ENCODE data around the gene REXO1.

Gene REXO1

DNA sequence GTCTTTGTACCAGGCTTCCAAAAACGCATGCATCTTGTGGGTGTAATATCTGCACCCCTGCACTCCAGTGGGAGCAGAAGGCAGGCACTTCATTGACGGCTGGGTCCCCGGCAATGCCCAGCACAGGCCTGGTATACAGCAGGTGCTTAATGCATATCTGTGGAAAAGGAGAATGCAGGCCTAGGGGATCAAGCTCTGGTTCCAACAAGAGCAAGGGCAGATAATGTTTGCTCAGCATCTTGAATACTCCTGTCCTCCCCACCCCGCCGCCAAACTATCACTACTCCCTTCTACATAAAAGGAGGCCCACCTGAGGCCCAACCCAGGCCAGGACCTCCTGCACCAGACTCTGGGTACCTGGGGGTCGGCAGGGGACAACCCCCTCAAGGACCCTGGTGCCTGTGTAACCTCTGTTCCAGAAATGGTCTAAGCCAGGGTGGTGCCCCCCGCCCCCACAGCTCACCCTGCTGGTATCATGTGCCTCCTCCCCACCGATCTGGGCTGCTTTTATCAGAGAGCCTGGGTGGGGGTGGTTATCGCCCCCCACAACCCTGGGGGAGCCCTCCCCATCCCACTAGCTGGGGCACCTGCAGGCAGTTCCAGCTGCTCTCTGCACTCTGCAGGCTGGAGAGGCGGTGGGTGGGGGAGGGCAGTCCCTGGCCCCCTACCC, 10.3 kb upstream of the REXO1 start:
- TF ChIP-seq, protein P1, sequence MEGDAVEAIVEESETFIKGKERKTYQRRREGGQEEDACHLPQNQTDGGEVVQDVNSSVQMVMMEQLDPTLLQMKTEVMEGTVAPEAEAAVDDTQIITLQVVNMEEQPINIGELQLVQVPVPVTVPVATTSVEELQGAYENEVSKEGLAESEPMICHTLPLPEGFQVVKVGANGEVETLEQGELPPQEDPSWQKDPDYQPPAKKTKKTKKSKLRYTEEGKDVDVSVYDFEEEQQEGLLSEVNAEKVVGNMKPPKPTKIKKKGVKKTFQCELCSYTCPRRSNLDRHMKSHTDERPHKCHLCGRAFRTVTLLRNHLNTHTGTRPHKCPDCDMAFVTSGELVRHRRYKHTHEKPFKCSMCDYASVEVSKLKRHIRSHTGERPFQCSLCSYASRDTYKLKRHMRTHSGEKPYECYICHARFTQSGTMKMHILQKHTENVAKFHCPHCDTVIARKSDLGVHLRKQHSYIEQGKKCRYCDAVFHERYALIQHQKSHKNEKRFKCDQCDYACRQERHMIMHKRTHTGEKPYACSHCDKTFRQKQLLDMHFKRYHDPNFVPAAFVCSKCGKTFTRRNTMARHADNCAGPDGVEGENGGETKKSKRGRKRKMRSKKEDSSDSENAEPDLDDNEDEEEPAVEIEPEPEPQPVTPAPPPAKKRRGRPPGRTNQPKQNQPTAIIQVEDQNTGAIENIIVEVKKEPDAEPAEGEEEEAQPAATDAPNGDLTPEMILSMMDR (IDR thresholded peaks at IDR 0.05; ENCODE audit: low read depth, low read length, missing control alignments) = no peak
- H3K4me3 ChIP-seq (replicated peaks; ENCODE audit: low read depth, low read length) = no peak overlapping the region
- DNase-seq (ENCODE audit: extremely low read depth, low read depth) = no peak

DNA sequence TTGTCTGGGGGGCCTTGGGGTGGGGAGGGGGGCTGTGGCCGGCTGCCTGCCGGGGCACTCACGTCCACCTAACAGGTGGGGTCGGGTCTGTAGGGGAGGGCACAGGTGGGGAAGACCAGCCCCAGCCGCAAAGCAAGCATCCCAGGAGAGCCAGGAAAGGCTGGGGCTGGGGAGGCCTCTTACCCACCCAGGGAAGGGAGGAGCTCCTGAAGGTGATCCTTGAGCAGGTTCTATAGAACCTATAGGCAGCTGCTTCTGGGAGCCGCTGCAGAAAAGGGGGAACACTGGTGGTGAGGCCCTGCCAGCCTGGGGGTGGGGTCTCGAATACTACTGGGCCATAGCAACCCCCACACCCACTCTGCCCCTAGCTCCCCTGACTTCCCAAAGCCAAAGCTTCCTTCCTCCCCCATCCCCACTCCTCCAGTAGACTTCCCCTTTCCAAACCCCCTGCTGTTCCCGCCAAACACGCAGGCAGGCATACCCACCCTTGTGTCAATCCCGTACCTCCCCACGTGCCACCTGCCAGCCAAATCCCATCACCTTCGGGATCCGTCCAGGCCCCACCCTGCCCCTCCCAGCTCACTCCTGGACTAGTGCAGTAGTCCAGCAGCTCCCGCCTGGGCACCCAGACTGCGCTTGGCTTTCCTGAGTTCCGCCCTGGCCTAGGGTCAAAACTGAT, 9.5 kb upstream of the REXO1 start:
- peak overlapping the region; percentile 45 for H3K4me3 ChIP-seq (replicated peaks; ENCODE audit: low read depth, low read length)
- DNase-seq (ENCODE audit: extremely low read depth, low read depth) = no peak
- TF ChIP-seq, protein P1 (IDR thresholded peaks at IDR 0.05; ENCODE audit: low read depth, low read length, missing control alignments) = no peak

DNA sequence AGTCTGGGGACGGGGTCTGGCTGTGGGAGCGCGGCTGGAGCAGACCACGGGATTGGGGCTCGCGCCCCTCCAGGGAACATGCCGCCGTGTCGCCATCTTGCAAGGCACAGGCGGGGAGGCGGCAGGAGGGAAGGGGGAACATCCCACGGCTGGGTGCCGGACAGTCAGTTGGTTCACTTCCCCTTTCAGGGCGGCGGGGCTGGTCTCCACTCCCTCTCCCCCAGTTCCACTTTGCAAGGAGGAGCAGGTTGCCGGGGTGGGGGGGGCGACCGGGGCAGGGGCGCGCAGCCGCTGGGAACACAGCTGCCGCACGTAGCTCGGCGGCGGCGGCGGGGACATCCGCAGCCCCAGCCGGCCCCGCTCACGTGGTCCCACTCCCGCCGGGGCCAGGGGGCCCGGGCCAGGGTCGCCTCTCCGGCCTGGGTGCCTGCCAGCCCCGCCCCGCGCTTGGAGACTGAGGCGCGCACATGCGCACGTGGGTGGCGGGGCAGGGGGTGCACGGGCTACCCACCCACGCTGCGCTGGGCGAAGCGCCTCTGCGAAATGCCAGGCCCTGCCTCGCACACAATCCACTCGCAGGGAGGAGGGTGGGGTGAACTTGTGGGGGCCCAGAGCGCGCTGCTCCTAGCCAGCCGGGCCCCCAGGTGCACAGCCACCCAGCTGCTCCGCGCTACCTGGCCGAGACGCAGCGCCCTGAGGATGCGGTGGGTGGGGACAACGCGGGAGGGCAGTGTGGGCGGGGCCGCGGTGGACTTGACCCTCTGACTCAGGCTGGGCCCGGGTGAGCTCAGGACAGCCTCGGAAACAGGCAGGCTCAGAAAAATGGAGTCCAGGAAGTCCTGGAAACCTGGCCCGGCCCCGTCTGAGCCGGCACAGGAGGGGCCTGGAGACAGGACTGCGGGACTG, 8.7 kb upstream of the REXO1 start:
- peak; percentile 36 for DNase-seq (ENCODE audit: extremely low read depth, low read depth)
- peak overlapping the region; percentile 45 for H3K4me3 ChIP-seq (replicated peaks; ENCODE audit: low read depth, low read length)
- TF ChIP-seq, protein P1 (IDR thresholded peaks at IDR 0.05; ENCODE audit: low read depth, low read length, missing control alignments) = no peak

DNA sequence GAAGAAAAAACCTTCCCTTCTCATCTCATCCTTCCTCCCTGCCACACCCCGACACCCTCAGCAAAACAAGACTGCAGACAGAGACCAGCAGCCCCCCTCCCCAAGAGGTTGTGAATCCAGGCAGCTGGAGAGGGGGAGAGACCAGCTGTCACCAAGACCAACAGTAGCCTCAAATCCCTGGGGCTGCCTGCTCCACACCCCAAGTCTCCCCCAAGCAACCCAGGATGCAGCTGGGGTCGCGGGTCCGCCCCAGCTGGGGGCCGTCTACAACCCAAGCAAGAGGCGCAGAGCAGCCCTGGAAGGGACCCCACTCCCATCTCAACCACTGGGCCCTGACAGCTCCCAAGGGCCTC, 8.0 kb upstream of the REXO1 start:
- TF ChIP-seq, protein P1 (IDR thresholded peaks at IDR 0.05; ENCODE audit: low read depth, low read length, missing control alignments) = no peak
- peak overlapping the region; percentile 45 for H3K4me3 ChIP-seq (replicated peaks; ENCODE audit: low read depth, low read length)

DNA sequence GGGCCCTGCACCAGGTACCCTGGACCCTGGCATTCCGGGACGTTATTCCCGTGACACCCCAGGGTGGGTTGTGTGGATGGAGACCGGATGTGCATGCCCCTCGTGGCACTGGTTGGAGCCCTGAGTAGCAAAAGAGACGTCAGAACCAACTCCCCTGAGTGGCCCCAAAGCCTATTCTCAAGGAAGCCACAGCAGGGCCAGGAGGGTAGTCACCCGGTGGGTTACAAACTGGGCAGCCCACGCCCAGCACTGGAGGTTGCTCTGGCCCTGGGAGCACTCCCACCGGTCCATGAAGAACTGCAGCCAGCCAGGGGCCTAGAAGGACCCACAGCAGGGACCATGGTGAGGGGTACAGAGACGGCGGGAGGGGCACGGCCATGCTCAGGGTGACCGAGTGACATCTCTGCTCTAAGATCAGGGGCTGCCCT, 7.6 kb upstream of the REXO1 start:
- peak overlapping the region; percentile 45 for H3K4me3 ChIP-seq (replicated peaks; ENCODE audit: low read depth, low read length)
- no peak for DNase-seq (ENCODE audit: extremely low read depth, low read depth)
- TF ChIP-seq, protein P1 (IDR thresholded peaks at IDR 0.05; ENCODE audit: low read depth, low read length, missing control alignments) = no peak

More for the DNA sequence above, 8.0 kb upstream of the REXO1 start:
- no peak for DNase-seq (ENCODE audit: extremely low read depth, low read depth)

DNA sequence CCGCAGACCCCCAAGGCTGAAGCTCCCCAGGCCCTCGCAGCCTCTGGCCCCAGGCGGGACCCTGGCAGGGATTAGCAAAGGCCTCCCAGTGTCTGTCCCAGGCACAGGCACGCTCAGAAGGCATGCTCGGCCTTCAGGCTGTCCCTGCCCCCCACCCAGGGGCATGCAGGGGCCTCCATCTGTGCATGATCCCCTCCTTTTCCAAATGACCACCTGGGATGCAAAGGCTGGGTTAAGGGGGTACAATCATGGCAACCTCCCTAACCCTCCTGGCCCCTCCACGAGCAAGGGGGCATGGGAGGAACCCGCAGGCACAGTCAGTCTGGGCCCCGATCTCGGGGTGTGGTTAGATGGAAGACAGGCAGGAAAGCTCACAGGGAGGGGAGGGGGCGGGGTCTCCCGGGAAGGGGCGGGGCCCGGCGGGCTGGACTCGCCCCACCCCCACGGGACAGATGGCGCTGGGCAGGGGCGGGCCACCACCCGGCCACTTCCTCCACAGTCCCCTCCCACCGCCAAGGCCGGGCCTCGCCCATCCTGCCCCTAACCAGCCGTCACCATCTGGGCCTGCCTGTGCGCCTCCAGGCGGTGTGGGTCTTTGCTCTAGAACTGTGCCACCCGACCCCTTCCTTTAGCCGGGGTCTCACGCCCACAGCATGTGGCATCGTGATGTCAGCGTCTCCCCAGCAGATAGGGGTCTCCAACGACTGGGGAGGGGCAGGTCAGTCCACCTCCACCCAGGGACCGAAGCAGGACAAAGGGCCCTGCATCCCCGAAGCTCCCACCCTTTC, 7.0 kb upstream of the REXO1 start:
- peak; percentile 59 for DNase-seq (ENCODE audit: extremely low read depth, low read depth)
- peak overlapping the region; percentile 45 for H3K4me3 ChIP-seq (replicated peaks; ENCODE audit: low read depth, low read length)
- TF ChIP-seq, protein P1 (IDR thresholded peaks at IDR 0.05; ENCODE audit: low read depth, low read length, missing control alignments) = no peak

Measured in HFF-Myc (cell line).